IMR-90 (cell line): ENCODE results near the gene SLC44A4. TPM values are rescaled to one million over a fixed set of nuclear protein-coding genes. Genes with fewer than 3 reads are reported as not detected.
A peak's percentile ranks its signal among the peaks of the same experiment; 100 is the strongest.

Experiments
- ATAC-seq: fragments of 200-7000 bp; cut with Tn5 transposase; 2 replicates; pipeline ENCODE4 v1.9.1; 2020; ENCODE audit warnings: low read depth, mild to moderate bottlenecking, moderate library complexity
- BruUV-seq: library from RNA; stranded (reverse); fragments of 400-500 nt; replicated peaks from 2 replicates; lab custom pipeline; 2021; lab: Mats Ljungman, UMichigan
- CTCF ChIA-PET: fragments of 300-600 bp; formaldehyde crosslinking; extraction: SDS; loops from one replicate; lab custom pipeline; 2021; ENCODE audit warnings: antibody characterized with exemption; lab: Yijun Ruan, JAX
- POLR2A ChIA-PET: fragments of 300-600 bp; sonication (Branson Sonifier 250); formaldehyde crosslinking; loops from one replicate; lab custom pipeline; 2022; ENCODE audit warnings: antibody characterized with exemption; ENCODE audit not compliant: unreplicated experiment; lab: Charles Lee
- DNase-seq: peaks from one replicate; pipeline ENCODE4 v3.0.0; 2013
- H2AFZ ChIP-seq: replicated peaks from 2 replicates; pipeline ENCODE3; 2013; ENCODE audit warnings: low read length, mild to moderate bottlenecking; ENCODE audit not compliant: poor library complexity
- H2AK5ac ChIP-seq: 2 replicates; pipeline ENCODE4 v1.6.1; 2013; ENCODE audit warnings: low read depth, low read length, inconsistent platforms
- H2AK9ac ChIP-seq: replicated peaks from 2 replicates; pipeline ENCODE3; 2013; ENCODE audit warnings: mild to moderate bottlenecking, low read depth, low read length, moderate library complexity; ENCODE audit not compliant: poor library complexity
- H2BK120ac ChIP-seq: 2 replicates; pipeline ENCODE4 v1.6.1; 2013; ENCODE audit warnings: low read depth, low read length, inconsistent platforms
- H2BK15ac ChIP-seq: 3 replicates; pipeline ENCODE4 v1.6.1; 2013; ENCODE audit warnings: low read depth, low read length, inconsistent platforms
- H2BK20ac ChIP-seq: 2 replicates; pipeline ENCODE4 v1.6.1; 2013; ENCODE audit warnings: low read depth, mild to moderate bottlenecking, inconsistent platforms, low read length, moderate library complexity
- H2BK5ac ChIP-seq: 2 replicates; pipeline ENCODE4 v1.6.1; 2013; ENCODE audit warnings: mild to moderate bottlenecking, low read depth, low read length, inconsistent platforms; ENCODE audit not compliant: poor library complexity, severe bottlenecking
- H3K14ac ChIP-seq: replicated peaks from 2 replicates; pipeline ENCODE4 v1.6.1; 2013; ENCODE audit warnings: low read depth, low read length, inconsistent platforms
- H3K18ac ChIP-seq: 2 replicates; pipeline ENCODE4 v1.6.1; 2013; ENCODE audit warnings: low read depth, low read length, control low read depth
- H3K23ac ChIP-seq: 2 replicates; pipeline ENCODE4 v1.6.1; 2013; ENCODE audit warnings: low read depth, low read length, inconsistent platforms
- H3K27ac ChIP-seq: 2 replicates; pipeline ENCODE4 v1.5.1; 2013; ENCODE audit warnings: mild to moderate bottlenecking, control low read depth, low read length; ENCODE audit not compliant: insufficient read depth
- H3K27me3 ChIP-seq: 2 replicates; pipeline ENCODE4 v1.6.1; 2013; ENCODE audit warnings: low read length; ENCODE audit not compliant: control insufficient read depth, insufficient read depth
- H3K36me3 ChIP-seq: 2 replicates; pipeline ENCODE4 v1.6.1; 2013; ENCODE audit warnings: low read length, mixed read lengths; ENCODE audit not compliant: control insufficient read depth, insufficient read depth
- H3K4ac ChIP-seq: 2 replicates; pipeline ENCODE4 v1.6.1; 2013; ENCODE audit warnings: low read depth, low read length, inconsistent platforms
- H3K4me1 ChIP-seq: 2 replicates; pipeline ENCODE4 v1.6.1; 2013; ENCODE audit warnings: low read length, mixed read lengths; ENCODE audit not compliant: control insufficient read depth, insufficient read depth
- H3K4me2 ChIP-seq: 2 replicates; pipeline ENCODE4 v1.6.1; 2013; ENCODE audit warnings: low read depth, mild to moderate bottlenecking, control low read depth, low read length, moderate library complexity
- H3K4me3 ChIP-seq: 2 replicates; pipeline ENCODE4 v1.5.1; 2013; ENCODE audit warnings: low read depth, mild to moderate bottlenecking, control low read depth, low read length, moderate library complexity; ENCODE audit not compliant: insufficient read depth
- H3K56ac ChIP-seq: 2 replicates; pipeline ENCODE4 v1.6.1; 2013; ENCODE audit warnings: low read length, inconsistent platforms; ENCODE audit not compliant: insufficient read depth; ENCODE audit errors: extremely low read depth
- H3K79me1 ChIP-seq, 2 experiments: 2 replicates each; pipeline ENCODE4 v1.6.1; 2013; ENCODE audit warnings: low read length in 2 of 2, inconsistent platforms in 1 of 2, low read depth in 1 of 2
- H3K9ac ChIP-seq: 2 replicates; pipeline ENCODE4 v1.6.1; 2013; ENCODE audit warnings: low read depth, low read length, control low read depth
- H3K9me1 ChIP-seq: 2 replicates; pipeline ENCODE4 v1.6.1; 2013; ENCODE audit warnings: low read length, inconsistent platforms; ENCODE audit not compliant: insufficient read depth
- H3K9me3 ChIP-seq: 2 replicates; pipeline ENCODE4 v1.6.1; 2013; ENCODE audit warnings: low read length; ENCODE audit not compliant: control insufficient read depth, insufficient read depth
- H4K20me1 ChIP-seq: 2 replicates; pipeline ENCODE4 v1.6.1; 2013; ENCODE audit warnings: low read length, inconsistent platforms; ENCODE audit not compliant: insufficient read depth
- H4K5ac ChIP-seq: 2 replicates; pipeline ENCODE4 v1.6.1; 2013; ENCODE audit warnings: mild to moderate bottlenecking, low read depth, low read length, control low read depth
- H4K8ac ChIP-seq, 2 experiments: 2 replicates each; pipeline ENCODE4 v1.6.1; 2013; ENCODE audit warnings: low read depth in 2 of 2, low read length in 2 of 2, control low read depth in 1 of 2, inconsistent platforms in 1 of 2
- H4K91ac ChIP-seq: 2 replicates; pipeline ENCODE4 v1.6.1; 2013; ENCODE audit warnings: low read depth, low read length, inconsistent platforms; ENCODE audit not compliant: insufficient read depth
- CEBPB ChIP-seq: IDR thresholded peaks from 2 replicates; pipeline ENCODE4 v1.6.1; 2012; ENCODE audit warnings: low read depth, low read length, improper control_type of control experiment
- CHD1 ChIP-seq: IDR thresholded peaks from 2 replicates; pipeline ENCODE4 v1.6.1; 2012; ENCODE audit warnings: low read depth, low read length, improper control_type of control experiment
- MAFK ChIP-seq: IDR thresholded peaks from 2 replicates; pipeline ENCODE4 v1.6.1; 2012; ENCODE audit warnings: low read depth, low read length, improper control_type of control experiment
- MAZ ChIP-seq: IDR thresholded peaks from 2 replicates; pipeline ENCODE4 v1.6.1; 2012; ENCODE audit warnings: low read depth, mild to moderate bottlenecking, low read length, improper control_type of control experiment, moderate library complexity, borderline replicate concordance
- NFE2L2 ChIP-seq: fragments of 150-350 bp; IDR thresholded peaks from 2 replicates; pipeline ENCODE4 v1.6.1; 2016; ENCODE audit warnings: low read depth, mild to moderate bottlenecking, low read length
- POLR2A ChIP-seq: IDR thresholded peaks from 2 replicates; pipeline ENCODE4 v1.6.1; 2012; ENCODE audit warnings: mild to moderate bottlenecking, low read depth, low read length
- RCOR1 ChIP-seq: IDR thresholded peaks from 2 replicates; pipeline ENCODE4 v1.6.1; 2012; ENCODE audit warnings: mild to moderate bottlenecking, low read length, improper control_type of control experiment; ENCODE audit not compliant: insufficient replicate concordance
- RFX5 ChIP-seq: IDR thresholded peaks from 2 replicates; pipeline ENCODE4 v1.8.0; 2012; ENCODE audit warnings: low read depth, mild to moderate bottlenecking, low read length, moderate library complexity
- WGBS, 2 experiments: methylation state at CpG; one replicate each; pipeline versions ENCODE4 v1.1.5 to v1.1.7; 2013; ENCODE audit warnings: missing lambda C conversion rate in 2 of 2; ENCODE audit not compliant: insufficient read length in 1 of 2; ENCODE audit errors: extremely low coverage in 2 of 2; 5-methylcytosine and 5-hydroxymethylcytosine counted together
- dilution Hi-C: fragments of 300-500 bp; cut with HindIII; formaldehyde crosslinking; loops from one replicate; pipeline ENCODE4 v1.14.3; 2018; ENCODE audit warnings: low sequenced_read_pairs; ENCODE audit not compliant: unreplicated experiment
- in situ Hi-C: fragments of 300-500 bp; cut with MboI; formaldehyde crosslinking; loops from 3 replicates; pipeline ENCODE4 v1.14.3; 2019; ENCODE audit warnings: low sequenced_read_pairs, inconsistent platforms, mixed read lengths
- intact Hi-C: fragments of 100-400 bp; cut with micrococcal nuclease; formaldehyde crosslinking; loops from 2 replicates; pipeline ENCODE4 v1.10.0; 2022
- polyA plus RNA-seq, 3 experiments: library from polyadenylated mRNA; depleted of rRNA; stranded (reverse); fragments of >200 nt; gene quantifications; 2 replicates each; pipeline ENCODE4 v1.2.3, GENCODE V29; 2012; ENCODE audit warnings: low replicate concordance in 1 of 3
- total RNA-seq: library from RNA; depleted of rRNA; stranded (reverse); fragments of >200 nt; gene quantifications from 2 replicates; pipeline ENCODE4 v1.2.3, GENCODE V29; 2012
- TF ChIP-seq, protein P1 (sequence below): conservative IDR thresholded peaks from 2 replicates; pipeline ENCODE4 v1.5.1; 2012; ENCODE audit warnings: mild to moderate bottlenecking, low read depth, low read length, improper control_type of control experiment
- TF ChIP-seq, protein P2 (sequence below): fragments of 150-350 bp; IDR thresholded peaks from 2 replicates; pipeline ENCODE4 v1.6.1; 2016; ENCODE audit warnings: low read depth, mild to moderate bottlenecking, low read length, moderate library complexity, borderline replicate concordance
- TF ChIP-seq, protein P3 (sequence below): fragments of 150-350 bp; IDR thresholded peaks from 2 replicates; pipeline ENCODE4 v1.6.1; 2017; ENCODE audit warnings: mild to moderate bottlenecking, antibody characterized with exemption, low read length, low read depth

SLC44A4 gene
- total and polyA plus RNA-seq, 2 of the 4 experiments (the other 2 are of a cell fraction) = 0.14 to 0.36 TPM

DNA sequence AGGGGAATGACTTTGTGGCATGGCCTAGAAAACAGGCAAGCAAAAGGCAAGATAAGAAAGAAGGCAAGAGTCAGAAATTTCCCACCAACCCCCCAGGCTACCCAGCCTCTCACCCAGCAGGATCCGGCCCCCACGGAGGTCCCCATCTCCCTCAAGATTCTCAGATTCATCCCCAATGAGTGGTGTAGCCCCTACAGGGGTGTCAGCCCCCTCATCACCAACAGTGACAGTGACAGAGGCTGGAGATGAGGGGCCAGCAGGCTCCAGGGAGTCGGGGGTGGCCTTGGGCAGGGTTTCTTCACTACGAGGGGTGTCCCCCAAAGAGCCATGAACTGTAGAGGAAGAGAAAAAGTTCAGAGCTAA, 17.7 kb upstream of the SLC44A4 start:
- Histone ChIP-seq H2AFZ (peak overlapping the region; percentile 93), H3K4me3 (peak overlapping the region; percentile 92), H2BK20ac (no peak overlapping the region), H3K4me2 (peak overlapping the region; percentile 92), H3K56ac (0 out of 2 replicates have a peak overlapping the region, but pooled peaks have one; percentile 1), H3K27me3 (no peaks in the 10 kb centered on the region), H2BK5ac (no peak overlapping the region), H3K14ac (peak overlapping the region; percentile 64; the same call in 1 of the 2 replicates), H3K4me1 (peaks cover 8% of the 10 kb centered on the region), H3K27ac (peak overlapping the region; percentile 67), H2AK5ac (peak overlapping the region; percentile 17; the same call in 1 of the 2 replicates), H3K4ac (peak overlapping the region; percentile 46), H3K9me3 (no peaks in the 10 kb centered on the region), H4K8ac (peak overlapping the region in 1 of 2 experiments; percentile 31; a peak in 1 of 4 replicates), H3K36me3 (peaks cover 30% of the 10 kb centered on the region), H3K79me1 (peaks cover 28 to 57% of the 10 kb centered on the region in 2 experiments), H3K9ac (peak overlapping the region; percentile 44), H2AK9ac (peak overlapping the region; percentile 6), H4K91ac (0 out of 2 replicates have a peak overlapping the region, but pooled peaks have one; percentile 15), H2BK120ac (no peak overlapping the region), H2BK15ac (no peak overlapping the region), H3K23ac (peak overlapping the region; percentile 59; the same call in 1 of the 2 replicates), H3K9me1 (no peaks in the 10 kb centered on the region; the same call in 1 of the 2 replicates), H4K5ac (no peak overlapping the region), H3K18ac (no peak overlapping the region), H4K20me1 (peaks cover 7% of the 10 kb centered on the region)
- intact Hi-C loops (no loop called here), in situ Hi-C loops (no loop called here), dilution Hi-C loops (no loop called here)
- DNase-seq (no peak), ATAC-seq (no peak)
- BruUV-seq = no TSS peak
- ChIA-PET POLR2A (no interaction called here), CTCF (no interaction called here)
- WGBS, 2 experiments = 53% methylated on average over 2 of the region's 4 CpGs; no CpG with 5 or more reads in 1 of the 2 experiments
- TF ChIP-seq, protein P1, sequence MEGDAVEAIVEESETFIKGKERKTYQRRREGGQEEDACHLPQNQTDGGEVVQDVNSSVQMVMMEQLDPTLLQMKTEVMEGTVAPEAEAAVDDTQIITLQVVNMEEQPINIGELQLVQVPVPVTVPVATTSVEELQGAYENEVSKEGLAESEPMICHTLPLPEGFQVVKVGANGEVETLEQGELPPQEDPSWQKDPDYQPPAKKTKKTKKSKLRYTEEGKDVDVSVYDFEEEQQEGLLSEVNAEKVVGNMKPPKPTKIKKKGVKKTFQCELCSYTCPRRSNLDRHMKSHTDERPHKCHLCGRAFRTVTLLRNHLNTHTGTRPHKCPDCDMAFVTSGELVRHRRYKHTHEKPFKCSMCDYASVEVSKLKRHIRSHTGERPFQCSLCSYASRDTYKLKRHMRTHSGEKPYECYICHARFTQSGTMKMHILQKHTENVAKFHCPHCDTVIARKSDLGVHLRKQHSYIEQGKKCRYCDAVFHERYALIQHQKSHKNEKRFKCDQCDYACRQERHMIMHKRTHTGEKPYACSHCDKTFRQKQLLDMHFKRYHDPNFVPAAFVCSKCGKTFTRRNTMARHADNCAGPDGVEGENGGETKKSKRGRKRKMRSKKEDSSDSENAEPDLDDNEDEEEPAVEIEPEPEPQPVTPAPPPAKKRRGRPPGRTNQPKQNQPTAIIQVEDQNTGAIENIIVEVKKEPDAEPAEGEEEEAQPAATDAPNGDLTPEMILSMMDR = no peak
- TF ChIP-seq POLR2A (no peak), RFX5 (no peak), MAZ (no peak), MAFK (no peak), RCOR1 (no peak), CEBPB (no peak), NFE2L2 (no peak), CHD1 (no peak)
- TF ChIP-seq, protein P2, sequence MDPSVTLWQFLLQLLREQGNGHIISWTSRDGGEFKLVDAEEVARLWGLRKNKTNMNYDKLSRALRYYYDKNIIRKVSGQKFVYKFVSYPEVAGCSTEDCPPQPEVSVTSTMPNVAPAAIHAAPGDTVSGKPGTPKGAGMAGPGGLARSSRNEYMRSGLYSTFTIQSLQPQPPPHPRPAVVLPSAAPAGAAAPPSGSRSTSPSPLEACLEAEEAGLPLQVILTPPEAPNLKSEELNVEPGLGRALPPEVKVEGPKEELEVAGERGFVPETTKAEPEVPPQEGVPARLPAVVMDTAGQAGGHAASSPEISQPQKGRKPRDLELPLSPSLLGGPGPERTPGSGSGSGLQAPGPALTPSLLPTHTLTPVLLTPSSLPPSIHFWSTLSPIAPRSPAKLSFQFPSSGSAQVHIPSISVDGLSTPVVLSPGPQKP = no peak
- TF ChIP-seq, protein P3, sequence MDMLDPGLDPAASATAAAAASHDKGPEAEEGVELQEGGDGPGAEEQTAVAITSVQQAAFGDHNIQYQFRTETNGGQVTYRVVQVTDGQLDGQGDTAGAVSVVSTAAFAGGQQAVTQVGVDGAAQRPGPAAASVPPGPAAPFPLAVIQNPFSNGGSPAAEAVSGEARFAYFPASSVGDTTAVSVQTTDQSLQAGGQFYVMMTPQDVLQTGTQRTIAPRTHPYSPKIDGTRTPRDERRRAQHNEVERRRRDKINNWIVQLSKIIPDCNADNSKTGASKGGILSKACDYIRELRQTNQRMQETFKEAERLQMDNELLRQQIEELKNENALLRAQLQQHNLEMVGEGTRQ = no peak
